K562 (cell line): ENCODE results near the gene SNX1. TPM values are rescaled to one million over a fixed set of nuclear protein-coding genes. Genes with fewer than 3 reads are reported as not detected.
A peak's percentile ranks its signal among the peaks of the same experiment; 100 is the strongest.

ENCODE experiments used
- BRCA1 ChIP-seq, 2 experiments: fragments of 450-650 bp in 1 of 2; sonication (generic) in 1 of 2; formaldehyde crosslinking in 1 of 2; IDR thresholded peaks; 2 replicates each; pipeline versions ENCODE4 v1.5.0 to v1.6.1; 2017 to 2020; ENCODE audit warnings: mild to moderate bottlenecking in 1 of 2, missing genetic modification reagents in 1 of 2
- C11orf30 ChIP-seq: fragments of 450-650 bp; IDR thresholded peaks from 2 replicates; pipeline ENCODE4 v1.6.1; 2016; ENCODE audit warnings: low read depth, mild to moderate bottlenecking
- CGGBP1 ChIP-seq: fragments of 250-450 bp; sonication (Bioruptor Pico); IDR thresholded peaks from 2 replicates; pipeline ENCODE4 v1.9.0; 2021; ENCODE audit warnings: mild to moderate bottlenecking
- CREM ChIP-seq: IDR thresholded peaks from 2 replicates; pipeline ENCODE4 v1.6.1; 2014; ENCODE audit warnings: antibody characterized with exemption, low read depth
- DMBX1 ChIP-seq: fragments of 250-450 bp; sonication (Bioruptor Pico); IDR thresholded peaks from 2 replicates; pipeline ENCODE4 v1.8.0; 2022; ENCODE audit warnings: inconsistent platforms, mild to moderate bottlenecking, moderate library complexity, borderline replicate concordance
- E2F1 ChIP-seq: sonication (generic); formaldehyde crosslinking; IDR thresholded peaks from 2 replicates; pipeline ENCODE4 v1.8.1; 2023; ENCODE audit warnings: mild to moderate bottlenecking, missing genetic modification reagents, moderate library complexity
- HDAC6 ChIP-seq: IDR thresholded peaks from 2 replicates; pipeline ENCODE4 v1.6.1; 2012; ENCODE audit warnings: low read depth, mild to moderate bottlenecking, control low read depth, inconsistent platforms, low read length, moderate library complexity
- IFI16 ChIP-seq: fragments of 250-450 bp; sonication (Bioruptor Pico); IDR thresholded peaks from 2 replicates; pipeline ENCODE4 v2.1.2; 2022; ENCODE audit warnings: mild to moderate bottlenecking, inconsistent platforms
- JUN ChIP-seq, 2 experiments: sonication (generic) in 1 of 2; formaldehyde crosslinking in 1 of 2; IDR thresholded peaks; 2 replicates each; pipeline versions ENCODE4 v1.6.1 to v1.8.0; 2012 to 2022; ENCODE audit warnings: borderline replicate concordance in 2 of 2, mild to moderate bottlenecking in 2 of 2, improper control_type of control experiment in 1 of 2, low read depth in 1 of 2, low read length in 1 of 2, missing genetic modification reagents in 1 of 2
- KDM2B ChIP-seq: fragments of 250-450 bp; sonication (Bioruptor Pico); IDR thresholded peaks from 2 replicates; pipeline ENCODE4 v1.8.0; 2021; ENCODE audit warnings: mild to moderate bottlenecking, moderate library complexity
- KLF16 ChIP-seq: IDR thresholded peaks from 2 replicates; pipeline ENCODE4 v1.6.1; 2016; ENCODE audit warnings: antibody characterized with exemption
- NCOA2 ChIP-seq, 2 experiments: fragments of 450-650 bp; IDR thresholded peaks; 2 replicates each; pipeline ENCODE4 v1.6.1; 2018; ENCODE audit warnings: mild to moderate bottlenecking in 2 of 2, moderate library complexity in 1 of 2; ENCODE audit not compliant: partially characterized antibody in 2 of 2
- NFXL1 ChIP-seq: fragments of 450-650 bp; formaldehyde crosslinking; IDR thresholded peaks from 2 replicates; pipeline ENCODE4 v1.4.0; 2021; ENCODE audit warnings: mild to moderate bottlenecking
- NR2C2 ChIP-seq, 2 experiments: fragments of 200-800 bp in 1 of 2; sonication (Bioruptor generic) in 1 of 2; sonication (generic) in 1 of 2; formaldehyde crosslinking in 1 of 2; IDR thresholded peaks; 2 replicates each; pipeline versions ENCODE4 v1.6.1 to v1.8.0; 2016 to 2022; ENCODE audit warnings: mild to moderate bottlenecking in 1 of 2, missing compliant biosample characterization in 1 of 2, missing genetic modification characterization in 1 of 2, missing genetic modification reagents in 1 of 2
- RFX5 ChIP-seq: IDR thresholded peaks from 2 replicates; pipeline ENCODE4 v1.6.1; 2011; ENCODE audit warnings: low read depth, mild to moderate bottlenecking, improper control_type of control experiment, low read length
- SMAD2 ChIP-seq: fragments of 150-350 bp; IDR thresholded peaks from 2 replicates; pipeline ENCODE4 v1.6.1; 2014; ENCODE audit warnings: low read depth, mild to moderate bottlenecking, low read length
- TAL1 ChIP-seq: fragments of 450-650 bp; IDR thresholded peaks from 2 replicates; pipeline ENCODE4 v1.6.1; 2016; ENCODE audit warnings: mild to moderate bottlenecking
- TSC22D4 ChIP-seq: fragments of 450-650 bp; IDR thresholded peaks from 2 replicates; pipeline ENCODE4 v1.6.1; 2016; ENCODE audit warnings: missing genetic modification characterization, missing biosample characterization, control low read depth
- XRCC5 ChIP-seq: fragments of 200-400 bp; formaldehyde crosslinking; IDR thresholded peaks from 2 replicates; pipeline ENCODE4 v1.6.1; 2017; ENCODE audit warnings: low read depth, mild to moderate bottlenecking, low read length
- ZBTB43 ChIP-seq: sonication (generic); formaldehyde crosslinking; IDR thresholded peaks from 2 replicates; pipeline ENCODE4 v1.8.0; 2023; ENCODE audit warnings: mild to moderate bottlenecking, missing genetic modification reagents
- ZNF740 ChIP-seq, 3 experiments: fragments of 200-800 bp in 1 of 3; sonication (Bioruptor generic) in 1 of 3; sonication (generic) in 1 of 3; formaldehyde crosslinking in 1 of 3; IDR thresholded peaks; 2 replicates each; pipeline versions ENCODE4 v1.6.1 to v1.8.0; 2016 to 2022; ENCODE audit warnings: mild to moderate bottlenecking in 2 of 3, missing compliant biosample characterization in 2 of 3, missing genetic modification characterization in 2 of 3, missing genetic modification reagents in 1 of 3
- ZNF830 ChIP-seq: fragments of 250-450 bp; sonication (Bioruptor Pico); IDR thresholded peaks from 2 replicates; pipeline ENCODE4 v1.5.0; 2021; ENCODE audit warnings: mild to moderate bottlenecking
- polyA plus RNA-seq, 8 experiments: library from polyadenylated mRNA; depleted of rRNA in 4 of 8; stranded (reverse) in 5 of 8; unstranded in 3 of 8; fragments of >200 nt; fragmentation: Nextera tagmentation in 2 of 8; fragmentation: Illumina TruSeq in 1 of 8; extraction: Ambion mirVana in 2 of 8; extraction: Trizol in 1 of 8; gene quantifications; 2 replicates each; pipeline versions ENCODE4 v1.2.1 to v1.2.3, GENCODE V29; 2011 to 2014; ENCODE audit warnings: inconsistent platforms in 1 of 8, missing spikeins in 1 of 8
- total RNA-seq, 7 experiments: library from RNA; depleted of rRNA in 6 of 7; stranded (reverse); fragments of >200 nt in 6 of 7; fragmentation: Illumina TruSeq in 2 of 7; extraction: Trizol in 2 of 7; gene quantifications; 2 replicates each; pipeline versions ENCODE4 v1.2.1 to v1.2.3, GENCODE V29; 2011 to 2021; ENCODE audit warnings: low replicate concordance in 1 of 7

Gene SNX1
- total and polyA plus RNA-seq, 9 of the 15 experiments (the other 6 are each of a cell fraction or from before 2014, with no cell fraction given): 11.0 to 105 (median 59.9) TPM

GRCh38 chr15:64095795-64096667 is at the start of gene SNX1 (continued):
- TF ChIP-seq NR2C2 (CRISPR knock-in tag; IDR thresholded peaks at IDR 0.05) (peak; percentile 55; the same call in 1 of the 2 replicates), NR2C2 (tag; IDR thresholded peaks at IDR 0.05) (peak; percentile 71), SMAD2 (no peak), ZNF740 (CRISPR knock-in tag; IDR thresholded peaks at IDR 0.05) (0 out of 2 replicates have a peak, but pooled peaks have one; percentile 23), ZNF740 (tag; IDR thresholded peaks at IDR 0.05) (no peak), CREM (peak; percentile 89), KLF16 (no peak), NCOA2 (IDR thresholded peaks at IDR 0.05; ENCODE audit: partially characterized antibody in 2 of 2) (no peak), TAL1 (no peak), KDM2B (CRISPR knock-in tag) (no peak), DMBX1 (CRISPR knock-in tag) (0 out of 2 replicates have a peak, but pooled peaks have one; percentile 32), E2F1 (peak; percentile 82), CGGBP1 (CRISPR knock-in tag) (peak; percentile 75; the same call in 1 of the 2 replicates), IFI16 (CRISPR knock-in tag) (no peak), RFX5 (no peak), HDAC6 (no peak), TSC22D4 (tag) (no peak), JUN (IDR thresholded peaks at IDR 0.05; ENCODE audit: borderline replicate concordance, low read depth, low read length) (no peak), JUN (CRISPR knock-in tag; IDR thresholded peaks at IDR 0.05; ENCODE audit: borderline replicate concordance) (no peak), ZNF830 (CRISPR knock-in tag) (no peak), BRCA1 (IDR thresholded peaks at IDR 0.05) (no peak), BRCA1 (CRISPR knock-in tag; IDR thresholded peaks at IDR 0.05) (no peak), XRCC5 (no peak), C11orf30 (peak; percentile 96), NFXL1 (CRISPR knock-in tag) (no peak), ZBTB43 (peak; percentile 92; the same call in 1 of the 2 replicates)
